SKM-1 (cell line): Measurements from ENCODE around the gene SLC29A4.
"Not testable (repeated sequence)": the region's sequence is repeated elsewhere in the genome, so short reads cannot be mapped to it uniquely, and the experiment has no call there.

Experiments
- DNase-seq: peaks from one replicate; lab custom pipeline; 2025; ENCODE audit not compliant: unreplicated experiment; lab: John Stamatoyannopoulos, UW

Gene SLC29A4, protein sequence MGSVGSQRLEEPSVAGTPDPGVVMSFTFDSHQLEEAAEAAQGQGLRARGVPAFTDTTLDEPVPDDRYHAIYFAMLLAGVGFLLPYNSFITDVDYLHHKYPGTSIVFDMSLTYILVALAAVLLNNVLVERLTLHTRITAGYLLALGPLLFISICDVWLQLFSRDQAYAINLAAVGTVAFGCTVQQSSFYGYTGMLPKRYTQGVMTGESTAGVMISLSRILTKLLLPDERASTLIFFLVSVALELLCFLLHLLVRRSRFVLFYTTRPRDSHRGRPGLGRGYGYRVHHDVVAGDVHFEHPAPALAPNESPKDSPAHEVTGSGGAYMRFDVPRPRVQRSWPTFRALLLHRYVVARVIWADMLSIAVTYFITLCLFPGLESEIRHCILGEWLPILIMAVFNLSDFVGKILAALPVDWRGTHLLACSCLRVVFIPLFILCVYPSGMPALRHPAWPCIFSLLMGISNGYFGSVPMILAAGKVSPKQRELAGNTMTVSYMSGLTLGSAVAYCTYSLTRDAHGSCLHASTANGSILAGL

GRCh38 chr7:5282543-5283316 is at the start of gene SLC29A4:
SLC29A4 (plus strand) TSS chr7:5282943; CDS start chr7:5287817, 4,874 bp downstream.
- no peak for DNase-seq

DNA sequence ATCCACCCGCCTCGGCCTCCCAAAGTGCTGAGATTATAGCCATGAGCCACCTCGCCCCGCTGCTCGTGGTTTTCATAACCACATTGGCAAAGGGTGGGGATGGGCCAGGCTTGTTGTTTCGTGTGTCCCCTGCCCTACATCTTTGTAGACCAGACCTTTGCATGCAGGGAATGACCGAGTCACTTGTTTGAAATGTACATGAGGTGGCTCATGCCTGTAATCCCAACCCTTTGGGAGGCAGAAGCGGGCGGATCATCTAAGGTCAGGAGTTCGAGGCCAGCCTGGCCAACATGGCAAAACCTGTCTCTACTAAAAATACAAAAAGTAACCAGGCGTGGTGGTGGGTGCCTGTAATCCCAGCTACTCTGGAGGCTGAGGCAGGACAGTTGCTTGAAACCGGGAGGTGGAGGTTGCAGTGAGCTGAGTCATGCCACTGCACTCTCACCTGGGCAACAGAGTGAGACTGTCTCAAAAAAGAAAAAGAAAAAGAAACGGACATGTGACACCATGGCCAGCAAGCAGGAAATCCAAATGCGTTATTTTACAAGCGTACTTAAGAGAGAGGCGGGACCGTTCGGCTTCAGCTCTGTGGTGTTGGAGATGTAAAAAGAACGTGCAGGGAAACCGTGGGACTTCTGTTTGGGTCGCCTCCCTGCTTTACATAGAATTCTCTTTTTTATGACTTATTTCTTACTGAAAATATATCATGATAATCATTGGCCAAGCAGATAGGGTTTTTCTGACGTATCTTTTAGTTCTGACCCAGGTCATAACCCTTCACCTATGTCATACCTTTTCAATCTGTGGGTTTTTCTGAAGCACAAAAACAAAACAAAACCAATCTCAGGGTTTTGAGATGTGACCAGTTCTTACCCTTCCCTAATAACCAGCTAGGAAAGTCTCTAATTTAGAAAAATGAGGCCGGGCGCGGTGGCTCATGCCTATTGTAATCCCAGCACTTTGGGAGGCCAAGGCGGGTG is 47.6 kb upstream of the SLC29A4 start:
- no peak for DNase-seq

- DNase-seq: peak; percentile 79
Observed at GRCh38 chr7:5237286-5237685, 45.5 kb upstream of the SLC29A4 start.

DNA sequence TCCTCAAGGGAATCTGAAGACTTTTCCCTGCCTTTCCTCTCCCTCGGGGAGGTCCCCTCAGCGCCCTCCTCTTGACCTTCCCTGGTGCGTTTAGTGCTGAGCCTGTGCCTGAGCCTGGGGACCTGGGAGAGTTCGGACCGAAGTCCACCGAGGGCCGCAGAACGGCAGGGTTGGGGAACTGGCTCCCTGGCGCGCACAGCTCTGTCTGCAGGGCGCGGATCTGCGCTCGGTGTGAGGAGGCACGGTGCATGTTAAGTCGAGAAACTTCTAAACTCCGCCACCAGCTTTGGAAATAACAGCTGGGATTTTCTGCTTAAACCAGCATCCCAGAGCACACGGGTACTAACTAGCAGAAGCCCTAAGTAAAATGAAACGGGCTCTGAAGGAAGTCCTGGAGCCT is 44.2 kb upstream of the SLC29A4 start:
- no peak for DNase-seq

GRCh38 chr7:5243261-5243660 is 39.5 kb upstream of the SLC29A4 start:
- no peak for DNase-seq

DNA sequence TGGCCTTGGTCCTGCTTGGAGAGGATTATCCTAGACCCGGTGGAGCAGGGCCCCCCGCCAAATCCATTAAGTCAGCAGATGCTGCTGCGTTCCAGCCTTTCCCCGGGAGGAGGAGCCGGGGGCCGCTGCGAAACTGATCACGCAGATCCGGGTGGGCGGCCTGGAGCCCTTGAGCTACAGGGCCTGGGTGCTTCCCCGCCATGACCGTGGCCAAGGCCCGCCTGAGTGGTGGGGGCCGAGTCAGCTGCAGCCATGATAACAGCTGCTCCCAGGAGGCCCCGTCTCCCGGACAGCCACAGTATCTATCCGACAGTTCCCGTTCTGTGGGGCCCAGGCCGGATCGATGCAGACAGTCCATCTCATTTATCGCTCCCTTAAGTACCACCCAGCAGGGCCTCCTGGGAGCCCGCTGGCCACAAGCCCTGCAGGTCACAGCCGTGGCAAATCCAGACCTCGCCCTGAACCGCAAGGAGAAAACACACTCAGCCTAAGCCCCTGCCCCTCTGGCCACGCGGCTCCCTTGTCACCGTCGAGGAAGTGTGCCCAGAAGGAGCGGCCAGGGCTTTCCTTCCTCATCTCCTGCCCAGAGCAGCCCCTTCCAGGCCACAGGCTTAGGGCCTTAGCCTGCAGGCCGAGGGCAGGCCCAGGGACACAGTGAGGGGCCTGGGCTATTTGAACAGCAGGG is 34.4 kb upstream of the SLC29A4 start:
- no peak for DNase-seq

- not testable (repeated sequence) for DNase-seq
Observed at GRCh38 chr7:5250787-5251186, 32.0 kb upstream of the SLC29A4 start.

- not testable (repeated sequence) for DNase-seq
Observed at GRCh38 chr7:5253529-5253928, 29.2 kb upstream of the SLC29A4 start.

- not testable (repeated sequence) for DNase-seq
Observed at GRCh38 chr7:5254371-5254770, 28.4 kb upstream of the SLC29A4 start.

GRCh38 chr7:5255832-5256231 is 26.9 kb upstream of the SLC29A4 start:
- no peak for DNase-seq

DNA sequence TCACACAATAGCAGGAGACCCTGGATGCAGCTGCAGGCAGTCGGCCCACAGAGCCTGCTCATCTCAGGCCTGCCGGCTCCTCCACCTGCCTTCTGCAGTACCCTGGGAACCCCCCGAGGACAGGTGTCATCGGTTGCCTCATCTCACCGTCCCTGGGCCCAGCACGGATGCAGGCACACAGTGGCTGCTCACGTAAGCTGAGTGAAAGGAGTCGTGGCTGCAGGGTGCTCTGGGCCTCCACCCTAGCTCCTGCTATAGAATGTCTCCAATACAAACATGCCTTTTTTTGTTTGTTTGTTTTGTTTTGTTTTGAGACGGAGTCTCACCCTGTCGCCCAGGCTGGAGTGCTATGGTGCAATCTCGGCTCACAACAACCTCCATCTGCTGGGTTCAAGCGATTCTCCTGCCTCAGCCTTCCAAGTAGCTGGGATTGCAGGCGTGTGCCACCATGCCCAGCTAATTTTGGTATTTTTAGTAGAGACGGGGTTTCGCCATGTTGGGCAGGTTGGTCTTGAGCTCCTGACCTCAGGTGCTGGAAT is 22.1 kb upstream of the SLC29A4 start:
- DNase-seq: not testable (repeated sequence)

DNA sequence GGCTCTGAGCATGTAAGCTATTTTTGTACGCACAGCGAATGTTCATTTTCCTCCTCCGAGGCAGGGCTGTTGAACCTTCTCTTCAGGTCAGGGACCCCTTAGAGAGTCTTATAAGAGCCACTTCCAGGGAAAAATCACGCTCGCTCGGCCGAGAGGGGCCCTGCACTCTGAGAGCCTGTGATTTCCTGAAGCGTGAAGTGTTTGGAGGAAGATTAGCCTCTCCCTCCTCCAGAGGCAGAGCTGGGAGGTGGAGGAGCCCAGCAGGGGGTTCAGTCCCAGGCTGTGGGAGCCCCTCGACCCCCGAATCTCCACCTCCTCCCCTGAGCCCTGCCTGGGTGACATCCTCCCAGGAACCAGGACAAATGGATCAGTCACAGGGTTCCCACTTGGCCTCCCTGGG is 19.7 kb upstream of the SLC29A4 start:
- not testable (repeated sequence) for DNase-seq

GRCh38 chr7:5265320-5266190 is 17.2 kb upstream of the SLC29A4 start:
- DNase-seq: no peak

DNA sequence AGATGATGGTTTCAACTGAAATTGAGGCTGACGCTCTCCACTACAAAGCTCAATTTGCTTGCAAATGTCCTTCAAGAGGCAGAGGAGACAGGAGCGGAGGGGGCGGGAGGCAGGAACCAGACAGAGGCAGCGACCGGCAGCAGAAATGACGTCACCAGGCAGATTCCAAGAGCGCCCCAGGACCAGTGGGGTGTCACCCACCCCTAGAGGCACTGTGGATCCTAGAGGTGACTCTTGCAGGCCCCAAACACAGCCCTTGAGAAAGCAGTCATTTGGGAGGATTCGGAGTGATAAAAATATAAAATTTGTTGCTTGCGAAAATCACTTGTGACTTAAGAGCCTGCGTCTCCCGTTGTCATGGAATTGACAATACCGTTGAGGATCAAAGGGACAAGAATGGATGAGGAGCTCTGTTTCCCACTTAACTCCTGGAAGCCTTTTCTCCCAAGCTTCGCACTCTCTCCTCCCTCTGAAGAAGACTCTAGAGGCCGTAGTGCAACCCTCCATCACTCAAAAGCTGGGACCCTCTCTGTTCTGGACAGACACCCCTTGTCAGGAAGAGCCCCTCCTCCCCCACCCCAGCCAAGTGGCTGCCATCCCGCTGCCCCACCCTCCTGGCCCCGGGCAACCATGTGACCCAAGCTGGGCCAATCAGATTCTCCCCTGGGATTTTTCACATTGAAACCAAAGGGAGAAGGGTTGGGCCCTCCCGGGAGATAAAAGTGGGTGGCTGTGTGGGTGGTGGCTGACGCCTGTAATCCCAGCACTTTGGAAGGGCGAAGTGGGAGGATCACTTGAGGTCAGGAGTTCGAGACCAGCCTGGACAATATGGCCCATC is 16.3 kb upstream of the SLC29A4 start:
- DNase-seq: no peak

DNA sequence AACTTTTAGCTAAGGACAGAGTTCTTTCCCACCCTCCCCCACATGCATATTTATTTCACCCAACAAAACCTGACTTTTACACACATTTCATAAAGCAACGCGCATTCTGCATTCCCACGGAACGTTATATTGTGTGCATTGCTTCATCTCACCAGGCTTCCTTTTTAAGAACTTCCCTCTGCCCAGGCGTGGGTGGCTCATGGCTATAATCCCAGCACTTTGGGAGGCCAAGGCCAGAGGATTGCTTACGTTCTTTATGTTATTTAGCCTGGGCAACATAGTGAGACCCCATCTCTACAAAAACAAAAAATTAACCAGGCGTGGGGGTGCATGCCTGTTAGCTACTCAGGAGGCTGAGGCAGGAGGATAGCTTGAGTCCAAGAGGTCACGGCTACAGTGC is 14.9 kb upstream of the SLC29A4 start:
- DNase-seq: not testable (repeated sequence)

DNA sequence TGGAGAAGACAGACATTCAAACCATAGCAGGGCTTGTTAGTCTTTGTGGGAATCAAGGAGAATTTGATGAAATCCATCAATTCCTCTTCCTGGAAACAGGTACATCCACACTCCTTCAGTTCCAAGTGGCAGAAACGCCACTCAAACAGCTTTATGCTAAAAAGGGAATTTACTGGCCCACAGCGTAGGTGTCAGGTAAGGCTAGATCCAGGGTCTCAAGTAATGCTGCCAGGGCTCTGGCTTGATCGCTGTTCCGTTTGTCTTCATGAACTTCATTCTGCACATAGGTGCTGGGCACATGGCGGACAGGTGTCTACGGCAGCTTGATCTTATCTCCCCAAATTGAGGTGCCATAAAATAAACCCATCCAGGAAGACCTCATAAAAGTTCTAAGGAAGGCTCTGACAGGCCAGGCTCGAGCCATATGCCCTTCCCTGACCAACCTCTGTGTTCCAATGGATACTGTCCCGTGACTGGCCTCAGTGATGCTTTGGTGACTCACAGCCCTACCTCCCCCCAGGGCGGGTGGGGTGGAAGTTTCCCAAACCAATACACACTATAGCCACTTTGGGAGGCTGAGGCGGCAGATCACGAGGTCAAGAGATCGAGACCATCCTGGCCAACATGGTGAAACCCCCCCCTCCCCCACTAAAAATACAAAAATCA is 12.6 kb upstream of the SLC29A4 start:
- not testable (repeated sequence) for DNase-seq

DNA sequence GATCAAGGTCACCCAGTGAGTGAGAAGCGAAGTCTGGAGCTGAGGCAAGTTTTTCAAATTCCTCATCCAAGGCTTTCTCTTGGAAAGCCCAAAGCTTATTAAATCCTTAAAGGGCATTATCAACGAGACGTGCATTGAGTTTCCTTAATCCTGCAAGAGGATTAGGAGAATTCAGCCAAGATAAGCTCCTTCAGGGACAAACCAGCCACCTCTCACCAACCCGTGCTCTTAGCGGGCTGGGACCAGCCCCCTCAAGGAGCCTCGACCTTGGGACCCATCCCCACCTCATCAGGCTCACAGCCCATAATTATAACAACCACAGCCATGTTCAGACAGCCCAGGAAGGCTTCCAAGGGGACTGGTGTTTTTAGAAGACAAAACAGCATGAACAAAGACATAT is 12.0 kb upstream of the SLC29A4 start:
- DNase-seq: no peak
